Measurements from ENCODE around the gene ZNF300.
A peak's percentile ranks its signal among the peaks of the same experiment; 100 is the strongest.
"Not testable (repeated sequence)": the region's sequence is repeated elsewhere in the genome, so short reads cannot be mapped to it uniquely, and the experiment has no call there.

Gene ZNF300

GRCh38 chr5:150862070-150862469, 42.7 kb downstream of the ZNF300 start:
- TF ChIP-seq, protein P1, sequence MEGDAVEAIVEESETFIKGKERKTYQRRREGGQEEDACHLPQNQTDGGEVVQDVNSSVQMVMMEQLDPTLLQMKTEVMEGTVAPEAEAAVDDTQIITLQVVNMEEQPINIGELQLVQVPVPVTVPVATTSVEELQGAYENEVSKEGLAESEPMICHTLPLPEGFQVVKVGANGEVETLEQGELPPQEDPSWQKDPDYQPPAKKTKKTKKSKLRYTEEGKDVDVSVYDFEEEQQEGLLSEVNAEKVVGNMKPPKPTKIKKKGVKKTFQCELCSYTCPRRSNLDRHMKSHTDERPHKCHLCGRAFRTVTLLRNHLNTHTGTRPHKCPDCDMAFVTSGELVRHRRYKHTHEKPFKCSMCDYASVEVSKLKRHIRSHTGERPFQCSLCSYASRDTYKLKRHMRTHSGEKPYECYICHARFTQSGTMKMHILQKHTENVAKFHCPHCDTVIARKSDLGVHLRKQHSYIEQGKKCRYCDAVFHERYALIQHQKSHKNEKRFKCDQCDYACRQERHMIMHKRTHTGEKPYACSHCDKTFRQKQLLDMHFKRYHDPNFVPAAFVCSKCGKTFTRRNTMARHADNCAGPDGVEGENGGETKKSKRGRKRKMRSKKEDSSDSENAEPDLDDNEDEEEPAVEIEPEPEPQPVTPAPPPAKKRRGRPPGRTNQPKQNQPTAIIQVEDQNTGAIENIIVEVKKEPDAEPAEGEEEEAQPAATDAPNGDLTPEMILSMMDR (IDR thresholded peaks at IDR 0.05; ENCODE audit: low read depth, low read length) = no peak
- no peak overlapping the region for H3K4me3 ChIP-seq (replicated peaks in 1 of 2; ENCODE audit: low read depth in 2 of 2, low read length in 2 of 2)
- no peak for DNase-seq (ENCODE audit: low read depth in 2 of 2)

GRCh38 chr5:150860246-150860821, 44.4 kb downstream of the ZNF300 start:
- TF ChIP-seq, protein P1 (IDR thresholded peaks at IDR 0.05; ENCODE audit: low read depth, low read length) = no peak
- no peak for DNase-seq (ENCODE audit: low read depth in 2 of 2)
- H3K4me3 ChIP-seq (replicated peaks in 1 of 2; ENCODE audit: low read depth in 2 of 2, low read length in 2 of 2) = no peak overlapping the region

GRCh38 chr5:150856700-150857099, 48.1 kb downstream of the ZNF300 start:
- H3K4me3 ChIP-seq (replicated peaks in 1 of 2; ENCODE audit: low read depth in 2 of 2, low read length in 2 of 2); DNase-seq (ENCODE audit: low read depth in 2 of 2): not testable (repeated sequence)

- TF ChIP-seq, protein P1 (IDR thresholded peaks at IDR 0.05; ENCODE audit: low read depth, low read length) = no peak
- H3K4me3 ChIP-seq (replicated peaks in 1 of 2; ENCODE audit: low read depth in 2 of 2, low read length in 2 of 2) = no peak overlapping the region
- DNase-seq (ENCODE audit: low read depth in 2 of 2) = no peak
Measured at GRCh38 chr5:150853561-150853960, 51.2 kb downstream of the ZNF300 start.

GRCh38 chr5:150851039-150851438, 53.7 kb downstream of the ZNF300 start:
- TF ChIP-seq, protein P1 (IDR thresholded peaks at IDR 0.05; ENCODE audit: low read depth, low read length) = no peak
- no peak for DNase-seq (ENCODE audit: low read depth in 2 of 2)
- H3K4me3 ChIP-seq (replicated peaks in 1 of 2; ENCODE audit: low read depth in 2 of 2, low read length in 2 of 2) = no peak overlapping the region

- peak in 1 of 2 donors; percentile 4 for DNase-seq (ENCODE audit: low read depth in 2 of 2)
- TF ChIP-seq, protein P1 (IDR thresholded peaks at IDR 0.05; ENCODE audit: low read depth, low read length) = no peak
- H3K4me3 ChIP-seq (replicated peaks in 1 of 2; ENCODE audit: low read depth in 2 of 2, low read length in 2 of 2) = no peak overlapping the region
Measured at GRCh38 chr5:150848271-150848670, 56.5 kb downstream of the ZNF300 start.

GRCh38 chr5:150847334-150847695, 57.5 kb downstream of the ZNF300 start:
- no peak for DNase-seq (ENCODE audit: low read depth in 2 of 2)
- TF ChIP-seq, protein P1 (IDR thresholded peaks at IDR 0.05; ENCODE audit: low read depth, low read length) = no peak
- H3K4me3 ChIP-seq (replicated peaks in 1 of 2; ENCODE audit: low read depth in 2 of 2, low read length in 2 of 2) = no peak overlapping the region
